ENCODE data around the gene XRCC4. TPM values are rescaled to one million over a fixed set of nuclear protein-coding genes. Genes with fewer than 3 reads are reported as not detected.
A peak's percentile ranks its signal among the peaks of the same experiment; 100 is the strongest.

The XRCC4 gene
- total and polyA plus RNA-seq, 9 of the 15 experiments (the other 6 are each of a cell fraction or from before 2014, with no cell fraction given): 13.6 to 61.6 (median 22.4) TPM

DNA sequence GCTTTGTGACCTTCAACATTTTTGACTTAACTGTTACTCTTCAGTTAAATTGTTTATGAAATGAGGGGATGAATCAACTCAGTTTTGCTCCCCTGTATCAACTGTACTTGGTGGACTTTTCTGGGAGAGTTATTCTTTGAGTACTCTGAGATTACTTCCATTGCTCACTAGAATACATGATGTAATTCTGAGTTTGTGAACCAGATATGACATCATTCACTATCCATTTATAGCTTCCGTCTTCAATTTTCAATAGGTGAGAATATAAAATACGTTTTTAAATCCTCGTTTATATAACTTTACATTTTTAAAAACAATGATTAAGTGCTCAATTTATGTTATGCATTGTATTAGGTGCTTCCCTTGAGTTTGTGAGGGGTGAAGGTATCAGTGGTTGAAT lies 71.0 kb downstream of the XRCC4 start:
- H2AFZ ChIP-seq (ENCODE audit: low read depth, low read length): no peak overlapping the region
- ATAC-seq: no peak
- in situ Hi-C loops (cut with MboI): no loop called here
- no peaks in the 10 kb centered on the region for H3K27me3 ChIP-seq (ENCODE audit: control insufficient read depth in 2 of 2, insufficient read depth in 2 of 2, low read length in 2 of 2)
- BruUV-seq (replicated peaks): no TSS peak
- no peak overlapping the region for H3K27ac ChIP-seq (ENCODE audit: extremely low read depth, low read depth, low read length)
- TF ChIP-seq, protein P1, sequence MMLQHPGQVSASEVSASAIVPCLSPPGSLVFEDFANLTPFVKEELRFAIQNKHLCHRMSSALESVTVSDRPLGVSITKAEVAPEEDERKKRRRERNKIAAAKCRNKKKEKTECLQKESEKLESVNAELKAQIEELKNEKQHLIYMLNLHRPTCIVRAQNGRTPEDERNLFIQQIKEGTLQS (IDR thresholded peaks at IDR 0.05): 0 out of 2 replicates have a peak, but pooled peaks have one; percentile 26
- TF ChIP-seq, protein P1 (CRISPR knock-in tag; conservative IDR thresholded peaks at IDR 0.05): no peak
- TF ChIP-seq LARP7 (IDR thresholded peaks at IDR 0.05): no peak
- no peak overlapping the region for H3K4me2 ChIP-seq (ENCODE audit: insufficient read depth, low read length)
- no peak for FAIRE-seq
- WGBS (ENCODE audit: insufficient coverage, low coverage, missing lambda C conversion rate): 49% methylated on average over 3 of the region's 3 CpGs
- no peak overlapping the region for H3K4me3 ChIP-seq
- no peak overlapping the region for H3K9ac ChIP-seq (ENCODE audit: insufficient read depth in 1 of 2, low read depth in 2 of 2, low read length in 2 of 2)
- DNase-seq (ENCODE audit: extremely low read depth in 1 of 4, low spot score in 3 of 4): no peak
- H3K79me2 ChIP-seq (ENCODE audit: control insufficient read depth, insufficient read depth, low read length): no peaks in the 10 kb centered on the region
- ChIA-PET POLR2A (no interaction called here), CTCF (ENCODE audit: low intra/inter-chr PET ratio) (no interaction called here)
- no peaks in the 10 kb centered on the region for H3K9me3 ChIP-seq (replicated peaks; ENCODE audit: control insufficient read depth, insufficient read depth, low read depth, low read length)
- no peaks in the 10 kb centered on the region for H3K4me1 ChIP-seq (replicated peaks in 1 of 2; ENCODE audit: control insufficient read depth in 2 of 2, insufficient read depth in 2 of 2, low read length in 2 of 2)
- H3K9me1 ChIP-seq (ENCODE audit: control insufficient read depth, insufficient read depth, low read length): no peaks in the 10 kb centered on the region
- no peaks in the 10 kb centered on the region for H3K36me3 ChIP-seq (ENCODE audit: control insufficient read depth, insufficient read depth, low read length)
- intact Hi-C loops (cut with micrococcal nuclease): no loop called here
- no peaks in the 10 kb centered on the region for H4K20me1 ChIP-seq (replicated peaks; ENCODE audit: control insufficient read depth, insufficient read depth, low read length)

DNA sequence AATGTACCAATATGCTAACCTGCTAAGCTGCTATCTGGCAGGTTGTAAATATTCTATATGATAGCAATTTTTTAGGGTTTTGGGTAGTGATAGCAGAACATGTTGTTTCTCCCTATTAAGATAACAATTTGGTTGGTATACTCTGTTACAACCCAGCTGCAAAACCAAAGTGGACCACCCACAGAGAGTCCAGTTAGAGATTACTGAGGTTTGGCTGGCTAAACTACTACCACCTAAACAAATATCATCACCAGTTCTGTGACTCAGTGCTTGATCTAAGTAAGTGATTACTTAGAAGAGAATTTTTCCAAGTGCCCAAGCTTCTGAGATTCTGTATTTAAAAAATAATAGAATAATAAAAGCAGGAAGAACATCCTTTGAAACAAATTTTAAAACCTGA lies 72.3 kb downstream of the XRCC4 start:
- intact Hi-C loops (cut with micrococcal nuclease): no loop called here
- Histone ChIP-seq H3K9me1 (ENCODE audit: control insufficient read depth, insufficient read depth, low read length) (no peaks in the 10 kb centered on the region), H4K20me1 (replicated peaks; ENCODE audit: control insufficient read depth, insufficient read depth, low read length) (no peaks in the 10 kb centered on the region), H3K9ac (ENCODE audit: insufficient read depth in 1 of 2, low read depth in 2 of 2, low read length in 2 of 2) (no peak overlapping the region), H3K27me3 (ENCODE audit: control insufficient read depth in 2 of 2, insufficient read depth in 2 of 2, low read length in 2 of 2) (no peaks in the 10 kb centered on the region), H3K36me3 (ENCODE audit: control insufficient read depth, insufficient read depth, low read length) (no peaks in the 10 kb centered on the region), H3K4me3 (no peak overlapping the region), H3K4me2 (ENCODE audit: insufficient read depth, low read length) (no peak overlapping the region), H3K27ac (ENCODE audit: extremely low read depth, low read depth, low read length) (no peak overlapping the region), H3K4me1 (replicated peaks in 1 of 2; ENCODE audit: control insufficient read depth in 2 of 2, insufficient read depth in 2 of 2, low read length in 2 of 2) (no peaks in the 10 kb centered on the region), H3K9me3 (replicated peaks; ENCODE audit: control insufficient read depth, insufficient read depth, low read depth, low read length) (no peaks in the 10 kb centered on the region), H2AFZ (ENCODE audit: low read depth, low read length) (no peak overlapping the region), H3K79me2 (ENCODE audit: control insufficient read depth, insufficient read depth, low read length) (no peaks in the 10 kb centered on the region)
- ChIA-PET CTCF (ENCODE audit: low intra/inter-chr PET ratio) (no interaction called here), POLR2A (no interaction called here)
- BruUV-seq (replicated peaks): no TSS peak
- FAIRE-seq: no peak
- in situ Hi-C loops (cut with MboI): no loop called here
- no peak for DNase-seq (ENCODE audit: extremely low read depth in 1 of 4, low spot score in 3 of 4)
- no peak for ATAC-seq
- TF ChIP-seq, protein P2, sequence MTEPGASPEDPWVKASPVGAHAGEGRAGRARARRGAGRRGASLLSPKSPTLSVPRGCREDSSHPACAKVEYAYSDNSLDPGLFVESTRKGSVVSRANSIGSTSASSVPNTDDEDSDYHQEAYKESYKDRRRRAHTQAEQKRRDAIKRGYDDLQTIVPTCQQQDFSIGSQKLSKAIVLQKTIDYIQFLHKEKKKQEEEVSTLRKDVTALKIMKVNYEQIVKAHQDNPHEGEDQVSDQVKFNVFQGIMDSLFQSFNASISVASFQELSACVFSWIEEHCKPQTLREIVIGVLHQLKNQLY (CRISPR knock-in tag; conservative IDR thresholded peaks at IDR 0.05): no peak
- TF ChIP-seq ESRRA (IDR thresholded peaks at IDR 0.05; ENCODE audit: borderline replicate concordance, low read depth): no peak
- no peak for TF ChIP-seq DIDO1 (tag; IDR thresholded peaks at IDR 0.05; ENCODE audit: low read depth)
- TF ChIP-seq, protein P3, sequence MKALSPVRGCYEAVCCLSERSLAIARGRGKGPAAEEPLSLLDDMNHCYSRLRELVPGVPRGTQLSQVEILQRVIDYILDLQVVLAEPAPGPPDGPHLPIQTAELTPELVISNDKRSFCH (CRISPR knock-in tag; IDR thresholded peaks at IDR 0.05): no peak
- TF ChIP-seq, protein P3 (tag; IDR thresholded peaks at IDR 0.05): no peak
- TF ChIP-seq ZFX (CRISPR knock-in tag; IDR thresholded peaks at IDR 0.05): no peak
- TF ChIP-seq ZNF239 (CRISPR knock-in tag; IDR thresholded peaks at IDR 0.05): no peak
- no peak for TF ChIP-seq NONO (IDR thresholded peaks at IDR 0.05; ENCODE audit: low read depth in 2 of 2, low read length in 1 of 2)
- TF ChIP-seq ZNF436 (CRISPR knock-in tag; IDR thresholded peaks at IDR 0.05): no peak
- TF ChIP-seq, protein P4, sequence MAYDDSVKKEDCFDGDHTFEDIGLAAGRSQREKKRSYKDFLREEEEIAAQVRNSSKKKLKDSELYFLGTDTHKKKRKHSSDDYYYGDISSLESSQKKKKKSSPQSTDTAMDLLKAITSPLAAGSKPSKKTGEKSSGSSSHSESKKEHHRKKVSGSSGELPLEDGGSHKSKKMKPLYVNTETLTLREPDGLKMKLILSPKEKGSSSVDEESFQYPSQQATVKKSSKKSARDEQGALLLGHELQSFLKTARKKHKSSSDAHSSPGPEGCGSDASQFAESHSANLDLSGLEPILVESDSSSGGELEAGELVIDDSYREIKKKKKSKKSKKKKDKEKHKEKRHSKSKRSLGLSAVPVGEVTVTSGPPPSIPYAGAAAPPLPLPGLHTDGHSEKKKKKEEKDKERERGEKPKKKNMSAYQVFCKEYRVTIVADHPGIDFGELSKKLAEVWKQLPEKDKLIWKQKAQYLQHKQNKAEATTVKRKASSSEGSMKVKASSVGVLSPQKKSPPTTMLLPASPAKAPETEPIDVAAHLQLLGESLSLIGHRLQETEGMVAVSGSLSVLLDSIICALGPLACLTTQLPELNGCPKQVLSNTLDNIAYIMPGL (CRISPR knock-in tag; IDR thresholded peaks at IDR 0.05): no peak
- no peak for TF ChIP-seq SETDB1 (IDR thresholded peaks at IDR 0.05; ENCODE audit: low read length)
- TF ChIP-seq ZZZ3 (IDR thresholded peaks at IDR 0.05): no peak
